ENCODE data around the gene SMAD3. TPM values are rescaled to one million over a fixed set of nuclear protein-coding genes. Genes with fewer than 3 reads are reported as not detected.
A peak's percentile ranks its signal among the peaks of the same experiment; 100 is the strongest.

Gene SMAD3
- total and polyA plus RNA-seq, 2 of the 8 experiments (the other 6 are each of a cell fraction or from before 2014, with no cell fraction given): 10.1 to 12.4 TPM

- Histone ChIP-seq H4K8ac (ENCODE audit: extremely low read depth, insufficient read depth, low read length) (no peak overlapping the region), H3K14ac (ENCODE audit: insufficient read length) (no peak overlapping the region), H4K5ac (ENCODE audit: insufficient read length, low read depth, low read length) (no peak overlapping the region), H4K91ac (replicated peaks; ENCODE audit: insufficient read length, low read length) (no peak overlapping the region), H2BK120ac (replicated peaks; ENCODE audit: low read depth, low read length) (no peak overlapping the region), H3K9ac (replicated peaks in 1 of 4; ENCODE audit: extremely low read depth in 1 of 4, low read depth in 3 of 4, low read length in 3 of 4) (no peak overlapping the region), H3K23ac (ENCODE audit: insufficient read length) (no peak overlapping the region), H3K79me2 (ENCODE audit: control insufficient read depth in 1 of 2, insufficient read depth in 2 of 2, low read length in 2 of 2) (no peaks in the 10 kb centered on the region), H3K4ac (replicated peaks; ENCODE audit: insufficient read length, low read depth, low read length) (peak overlapping the region; percentile 32), H3K23me2 (ENCODE audit: low read depth, low read length) (no peaks in the 10 kb centered on the region), H3K18ac (ENCODE audit: extremely low read depth, low read length) (no peak overlapping the region), H2BK5ac (ENCODE audit: low read depth, low read length) (no peak overlapping the region), H3K56ac (replicated peaks; ENCODE audit: insufficient read length, low read depth, low read length) (no peak overlapping the region), H4K20me1 (replicated peaks in 1 of 2; ENCODE audit: control insufficient read depth in 1 of 2, insufficient read depth in 2 of 2, low read length in 2 of 2) (no peaks in the 10 kb centered on the region), H2AFZ (ENCODE audit: low read length) (no peak overlapping the region), H3K27ac (ENCODE audit: low read depth, low read length) (no peak overlapping the region), H2AK5ac (ENCODE audit: low read depth, low read length) (no peak overlapping the region), H2BK20ac (ENCODE audit: low read length) (no peak overlapping the region), H3K4me1 (replicated peaks in 1 of 4; ENCODE audit: control insufficient read depth in 3 of 4, insufficient read depth in 4 of 4, low read length in 3 of 4) (peaks cover 0 to 6% (median 0%) of the 10 kb centered on the region in 4 experiments; a peak in 3 of 7 replicates), H3K36me3 (ENCODE audit: control insufficient read depth in 2 of 4, insufficient read depth in 4 of 4, low read length in 3 of 4) (no peaks in the 10 kb centered on the region), H2BK15ac (ENCODE audit: low read length) (no peak overlapping the region), H3K4me3 (ENCODE audit: extremely low read depth in 1 of 4, insufficient read depth in 2 of 4, low read depth in 3 of 4, low read length in 4 of 4) (no peak overlapping the region), H3K4me2 (ENCODE audit: insufficient read depth in 1 of 2, low read depth in 2 of 2, low read length in 2 of 2) (no peak overlapping the region), H3K27me3 (replicated peaks in 1 of 4; ENCODE audit: control insufficient read depth in 3 of 4, extremely low read depth in 1 of 4, insufficient read depth in 3 of 4, low read length in 3 of 4) (no peaks in the 10 kb centered on the region), H3K9me3 (ENCODE audit: insufficient read depth in 2 of 2, low read depth in 1 of 2, low read length in 1 of 2) (no peaks in the 10 kb centered on the region), H3K79me1 (ENCODE audit: low read depth, low read length) (no peaks in the 10 kb centered on the region), H2BK12ac (ENCODE audit: low read depth, low read length) (no peak overlapping the region)
- FAIRE-seq (no peak), DNase-seq (ENCODE audit: low read depth in 1 of 2, low spot score in 2 of 2) (no peak)
- ChIA-PET CTCF (ENCODE audit: partially characterized antibody) (interaction anchor here (0.6 to 0.9 kb wide), 3 partner anchors 18 to 120 kb away, joined by 3 read pairs; no protein-coding TSS in a partner anchor), POLR2A (ENCODE audit: partially characterized antibody) (no interaction called here)
- WGBS, 2 experiments (ENCODE audit: extremely low coverage in 1 of 2, insufficient coverage in 1 of 2, insufficient read length in 1 of 2, insufficient replicate concordance in 2 of 2, low coverage in 1 of 2, low lambda C conversion rate in 2 of 2, missing lambda C conversion rate in 1 of 2): 92% methylated on average over 6 of the region's 6 CpGs; no CpG with 5 or more reads in 1 of the 2 experiments
- TF ChIP-seq MAX (IDR thresholded peaks at IDR 0.05) (no peak), CHD2 (IDR thresholded peaks at IDR 0.05; ENCODE audit: low read length) (no peak), SP2 (IDR thresholded peaks at IDR 0.05; ENCODE audit: low read length) (no peak), BACH1 (IDR thresholded peaks at IDR 0.05; ENCODE audit: low read length) (no peak), POLR2AphosphoS5 (IDR thresholded peaks at IDR 0.05; ENCODE audit: low read depth, low read length) (no peak), JUN (IDR thresholded peaks at IDR 0.05; ENCODE audit: low read depth, low read length) (no peak), POLR2A (IDR thresholded peaks at IDR 0.05; ENCODE audit: control extremely low read depth in 1 of 2, low read depth in 2 of 2, low read length in 2 of 2) (no peak), SIX5 (IDR thresholded peaks at IDR 0.05; ENCODE audit: low read depth, low read length) (no peak), TBP (IDR thresholded peaks at IDR 0.05; ENCODE audit: low read depth, low read length) (no peak), CBX8 (IDR thresholded peaks at IDR 0.05; ENCODE audit: borderline replicate concordance, low read depth, low read length) (no peak), RXRA (IDR thresholded peaks at IDR 0.05; ENCODE audit: insufficient read depth, low read depth, low read length) (no peak), JUND (IDR thresholded peaks at IDR 0.05; ENCODE audit: low read length) (no peak), POU5F1 (IDR thresholded peaks at IDR 0.05; ENCODE audit: low read depth, low read length) (no peak), TCF12 (IDR thresholded peaks at IDR 0.05; ENCODE audit: low read depth, low read length) (no peak)
These were observed 14.0 kb upstream of the SMAD3 start for GRCh38 chr15:67051088-67052045.

All from H1 (cell line).